Transverse colon (tissue), 4 donors: ENCODE measurements around the gene MTF2. TPM values are rescaled to one million over a fixed set of nuclear protein-coding genes. Genes with fewer than 3 reads are reported as not detected.
A peak's percentile ranks its signal among the peaks of the same experiment; 100 is the strongest.

Experiments used
- DNase-seq: peaks from one replicate; pipeline ENCODE4 v3.0.0-alpha.2; 2019
- H3K27ac ChIP-seq, 4 donors: fragments of 200-600 bp; sonication (generic); 2 replicates each; pipeline ENCODE4 v1.5.1; 2016 to 2018; ENCODE audit warnings: inconsistent platforms in 4 of 4
- H3K27me3 ChIP-seq: fragments of 200-600 bp; sonication (generic); 2 replicates; pipeline ENCODE4 v1.5.1; 2017; ENCODE audit warnings: inconsistent platforms
- H3K36me3 ChIP-seq, 4 donors: fragments of 200-600 bp; sonication (generic); 2 replicates each; pipeline ENCODE4 v1.5.1; 2017 to 2019; ENCODE audit warnings: inconsistent platforms in 4 of 4
- H3K4me1 ChIP-seq, 4 donors: fragments of 200-600 bp; sonication (generic); 2 replicates each; pipeline ENCODE4 v1.5.1; 2017 to 2020; ENCODE audit warnings: inconsistent platforms in 4 of 4
- H3K4me3 ChIP-seq, 4 donors: fragments of 200-600 bp; sonication (generic); 1 replicate in 1 of 4; 2 replicates in 3 of 4; pipeline versions ENCODE4 v1.5.1 to v1.6.1; 2017 to 2019; ENCODE audit warnings: inconsistent platforms in 4 of 4
- H3K9me3 ChIP-seq, 2 donors: fragments of 200-600 bp; sonication (generic); 2 replicates each; pipeline ENCODE4 v1.5.1; 2017 to 2019; ENCODE audit warnings: inconsistent platforms in 2 of 2
- EP300 ChIP-seq: sonication (generic); formaldehyde crosslinking; IDR thresholded peaks from one replicate; pipeline ENCODE4 v1.6.1; 2017; ENCODE audit warnings: antibody characterized with exemption, low read depth
- POLR2A ChIP-seq: fragments of 450-650 bp; IDR thresholded peaks from one replicate; pipeline ENCODE4 v1.6.1; 2016; ENCODE audit warnings: antibody characterized with exemption, mild to moderate bottlenecking, moderate library complexity
- POLR2AphosphoS5 ChIP-seq, 3 donors: sonication (generic); formaldehyde crosslinking; IDR thresholded peaks; one replicate each; pipeline ENCODE4 v1.6.1; 2016; ENCODE audit warnings: antibody characterized with exemption in 3 of 3
- WGBS, 2 donors: methylation state at CpG; one replicate each; pipeline ENCODE4 v1.1.5; 2018; ENCODE audit warnings: low coverage in 1 of 2; 5-methylcytosine and 5-hydroxymethylcytosine counted together
- in situ Hi-C, 4 donors: fragments of 200-750 bp; cut with MboI; loops; one replicate each; pipeline versions ENCODE4 v1.15.0 to v1.15.1; 2017; ENCODE audit warnings: low sequenced_read_pairs in 3 of 4, low pct_ligation_motif_present in 1 of 4, low pct_unique_long_range_greater_than_20kb in 1 of 4
- intact Hi-C: fragments of 100-400 bp; cut with DNase I; formaldehyde crosslinking; loops from one replicate; pipeline ENCODE4 v1.15.1; 2023; ENCODE audit warnings: low total_unique reads
- total RNA-seq, 4 donors: library from RNA; depleted of rRNA; stranded (reverse); fragments of >200 nt; gene quantifications; one replicate each; pipeline ENCODE4 v1.1.0, GENCODE V29; 2016
- TF ChIP-seq, protein P1 (sequence below), 5 experiments: fragments of 200-600 bp in 3 of 5; fragments of 450-650 bp in 2 of 5; sonication (generic) in 3 of 5; IDR thresholded peaks; 1 replicate in 2 of 5; 2 replicates in 3 of 5; pipeline ENCODE4 v1.5.1; 2016 to 2017; ENCODE audit warnings: antibody characterized with exemption in 5 of 5, inconsistent platforms in 3 of 5, mild to moderate bottlenecking in 2 of 5, moderate library complexity in 1 of 5

The MTF2 gene
- total RNA-seq, 4 donors from 2014 or later, result 9.0 to 33.3 (median 22.4) TPM

GRCh38 chr1:93129507-93130099 lies 50.5 kb downstream of the MTF2 start:
- no peaks in the 10 kb centered on the region for H3K9me3 ChIP-seq
- no peaks in the 10 kb centered on the region for H3K27me3 ChIP-seq
- H3K36me3 ChIP-seq, result peaks cover 0 to 23% (median 8%) of the 10 kb centered on the region in 4 donors
- H3K4me1 ChIP-seq, result peaks cover 0 to 23% (median 0%) of the 10 kb centered on the region in 4 donors
- no peak overlapping the region for H3K27ac ChIP-seq
- intact Hi-C loops, result no loop called here
- no peak overlapping the region for H3K4me3 ChIP-seq
- TF ChIP-seq, protein P1, sequence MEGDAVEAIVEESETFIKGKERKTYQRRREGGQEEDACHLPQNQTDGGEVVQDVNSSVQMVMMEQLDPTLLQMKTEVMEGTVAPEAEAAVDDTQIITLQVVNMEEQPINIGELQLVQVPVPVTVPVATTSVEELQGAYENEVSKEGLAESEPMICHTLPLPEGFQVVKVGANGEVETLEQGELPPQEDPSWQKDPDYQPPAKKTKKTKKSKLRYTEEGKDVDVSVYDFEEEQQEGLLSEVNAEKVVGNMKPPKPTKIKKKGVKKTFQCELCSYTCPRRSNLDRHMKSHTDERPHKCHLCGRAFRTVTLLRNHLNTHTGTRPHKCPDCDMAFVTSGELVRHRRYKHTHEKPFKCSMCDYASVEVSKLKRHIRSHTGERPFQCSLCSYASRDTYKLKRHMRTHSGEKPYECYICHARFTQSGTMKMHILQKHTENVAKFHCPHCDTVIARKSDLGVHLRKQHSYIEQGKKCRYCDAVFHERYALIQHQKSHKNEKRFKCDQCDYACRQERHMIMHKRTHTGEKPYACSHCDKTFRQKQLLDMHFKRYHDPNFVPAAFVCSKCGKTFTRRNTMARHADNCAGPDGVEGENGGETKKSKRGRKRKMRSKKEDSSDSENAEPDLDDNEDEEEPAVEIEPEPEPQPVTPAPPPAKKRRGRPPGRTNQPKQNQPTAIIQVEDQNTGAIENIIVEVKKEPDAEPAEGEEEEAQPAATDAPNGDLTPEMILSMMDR (IDR thresholded peaks at IDR 0.05), result no peak
- TF ChIP-seq EP300, result no peak
- no peak for TF ChIP-seq POLR2AphosphoS5 (IDR thresholded peaks at IDR 0.05)
- no peak for TF ChIP-seq POLR2A
- no peak for DNase-seq
- in situ Hi-C loops, result no loop called here

- TF ChIP-seq EP300, result no peak
- H3K36me3 ChIP-seq, result peaks cover 0 to 33% (median 14%) of the 10 kb centered on the region in 4 donors
- in situ Hi-C loops (no loop called here), intact Hi-C loops (no loop called here)
- H3K27me3 ChIP-seq, result no peaks in the 10 kb centered on the region
- no peaks in the 10 kb centered on the region for H3K9me3 ChIP-seq
- no peak overlapping the region for H3K27ac ChIP-seq
- no peak overlapping the region for H3K4me3 ChIP-seq
- no peak for DNase-seq
- H3K4me1 ChIP-seq, result peaks cover 0 to 27% (median 4%) of the 10 kb centered on the region in 4 donors
Observed at GRCh38 chr1:93132638-93133037, 53.6 kb downstream of the MTF2 start.

GRCh38 chr1:93136445-93136844 lies 57.4 kb downstream of the MTF2 start:
- intact Hi-C loops, result no loop called here
- Histone ChIP-seq H3K27ac (no peak overlapping the region), H3K4me3 (no peak overlapping the region), H3K9me3 (no peaks in the 10 kb centered on the region), H3K27me3 (no peaks in the 10 kb centered on the region), H3K4me1 (peaks cover 3 to 33% (median 4%) of the 10 kb centered on the region in 4 donors), H3K36me3 (peaks cover 0 to 40% (median 12%) of the 10 kb centered on the region in 4 donors)
- no peak for TF ChIP-seq POLR2A
- no peak for TF ChIP-seq POLR2AphosphoS5 (IDR thresholded peaks at IDR 0.05)
- TF ChIP-seq EP300, result no peak
- TF ChIP-seq, protein P1 (IDR thresholded peaks at IDR 0.05), result no peak
- in situ Hi-C loops, result no loop called here
- no peak for DNase-seq
- 87 to 93% methylated on average over 5 of the region's 5 CpGs for WGBS, 2 donors

DNA sequence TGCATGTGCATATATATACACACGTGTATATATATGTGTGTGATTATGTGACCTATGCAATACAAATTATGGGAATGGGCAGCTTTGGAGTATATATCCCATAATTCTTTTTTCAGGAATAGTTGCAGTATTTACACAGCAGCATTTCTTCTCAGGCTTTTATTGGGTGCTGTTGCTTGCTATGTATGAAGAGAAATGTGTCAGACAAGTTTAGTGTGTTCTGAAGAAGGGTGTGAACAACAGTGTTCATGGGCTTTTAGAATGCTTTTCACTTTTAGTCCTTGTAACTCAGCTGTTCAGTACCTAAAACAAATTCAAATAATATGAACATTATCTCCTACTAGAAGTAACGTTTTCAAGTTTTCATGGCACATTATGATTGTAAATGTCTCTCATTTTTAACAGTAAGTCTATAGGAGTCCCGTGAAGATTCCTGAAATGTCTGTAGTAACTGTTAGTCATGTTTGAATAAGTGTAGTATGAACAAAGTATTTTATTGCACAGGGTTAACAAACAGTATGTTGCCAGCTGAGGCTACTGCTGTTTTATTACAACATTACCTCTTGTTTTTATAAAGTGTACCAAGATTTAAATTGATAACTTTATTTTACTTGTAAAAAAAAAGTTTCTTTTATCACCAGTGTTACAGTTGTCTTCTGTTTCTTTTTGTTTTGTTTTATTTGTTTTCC lies 58.7 kb downstream of the MTF2 start:
- peaks cover 0 to 34% (median 12%) of the 10 kb centered on the region in 4 donors for H3K36me3 ChIP-seq
- H3K27ac ChIP-seq, result peak overlapping the region in 3 of 4 donors; percentile 26 to 30 (median 28)
- no peaks in the 10 kb centered on the region for H3K9me3 ChIP-seq
- peaks cover 3 to 22% (median 4%) of the 10 kb centered on the region in 4 donors for H3K4me1 ChIP-seq
- in situ Hi-C loops, result no loop called here
- TF ChIP-seq, protein P1 (IDR thresholded peaks at IDR 0.05), result no peak
- TF ChIP-seq EP300 (no peak), POLR2A (no peak), POLR2AphosphoS5 (IDR thresholded peaks at IDR 0.05) (no peak)
- no peaks in the 10 kb centered on the region for H3K27me3 ChIP-seq
- DNase-seq, result no peak
- WGBS, 2 donors, result 27 to 37% methylated on average over 3 of the region's 3 CpGs
- intact Hi-C loops, result no loop called here
- H3K4me3 ChIP-seq, result no peak overlapping the region
